GM18861 (cell line): Measurements from ENCODE around the gene OBP2B.
"Not testable (repeated sequence)": the region's sequence is repeated elsewhere in the genome, so short reads cannot be mapped to it uniquely, and the experiment has no call there.

Experiments used
- ATAC-seq: cut with Tn5 transposase; IDR thresholded peaks from one replicate; pipeline ENCODE4 v1.9.1; 2021; ENCODE audit not compliant: unreplicated experiment

OBP2B gene

DNA sequence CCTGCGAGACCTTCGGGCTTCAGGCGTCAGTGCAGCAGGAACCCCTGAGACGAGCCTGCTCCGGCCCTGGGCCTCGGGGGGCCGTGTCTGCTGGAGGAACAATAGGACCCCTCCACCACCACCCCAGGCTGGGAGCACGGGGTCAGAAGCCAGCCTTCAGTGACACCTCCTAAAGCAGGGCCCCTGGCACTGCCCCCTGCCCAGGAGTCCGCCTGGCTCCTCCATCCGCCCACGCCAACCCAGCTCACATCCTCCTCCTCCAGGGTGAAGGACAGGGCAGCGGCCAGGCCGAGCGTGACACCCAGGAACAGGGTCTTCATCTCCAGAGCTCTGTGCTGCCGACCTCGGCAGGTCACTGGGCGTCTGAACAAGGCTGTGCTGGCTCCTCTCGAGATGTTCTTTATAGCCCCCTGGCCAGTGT is at the start of gene OBP2B:
Gene OBP2B, minus strand, starts transcription at position 371 of the 421 bp plus-strand sequence. Its CDS starts 51 bp downstream, at position 320.
- ATAC-seq: not testable (repeated sequence)

- ATAC-seq: no peak
Observed at GRCh38 chr9:133258061-133259015, 49.3 kb upstream of the OBP2B start.

DNA sequence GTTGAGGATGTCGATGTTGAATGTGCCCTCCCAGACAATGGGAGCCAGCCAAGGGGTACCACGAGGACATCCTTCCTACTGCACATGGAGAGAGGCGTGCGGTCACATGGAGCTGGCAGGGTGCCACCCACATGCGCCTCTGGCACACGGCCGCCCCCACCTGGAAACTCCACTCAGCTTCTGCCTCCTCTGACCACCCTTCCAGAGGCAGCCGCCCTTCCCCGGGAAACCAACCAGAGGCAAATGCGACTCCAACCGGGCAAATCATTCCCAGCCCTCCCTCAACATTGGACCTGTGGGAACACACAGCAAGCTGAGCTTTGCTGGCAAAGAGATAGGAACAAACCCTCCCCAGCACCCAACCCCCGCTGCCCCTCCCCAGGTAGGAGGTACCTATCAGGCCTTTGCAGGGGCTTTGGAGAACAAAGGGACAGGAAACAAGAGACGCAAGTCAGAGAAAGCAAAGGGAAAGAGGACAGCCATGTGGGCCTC is 48.5 kb upstream of the OBP2B start:
- no peak for ATAC-seq

DNA sequence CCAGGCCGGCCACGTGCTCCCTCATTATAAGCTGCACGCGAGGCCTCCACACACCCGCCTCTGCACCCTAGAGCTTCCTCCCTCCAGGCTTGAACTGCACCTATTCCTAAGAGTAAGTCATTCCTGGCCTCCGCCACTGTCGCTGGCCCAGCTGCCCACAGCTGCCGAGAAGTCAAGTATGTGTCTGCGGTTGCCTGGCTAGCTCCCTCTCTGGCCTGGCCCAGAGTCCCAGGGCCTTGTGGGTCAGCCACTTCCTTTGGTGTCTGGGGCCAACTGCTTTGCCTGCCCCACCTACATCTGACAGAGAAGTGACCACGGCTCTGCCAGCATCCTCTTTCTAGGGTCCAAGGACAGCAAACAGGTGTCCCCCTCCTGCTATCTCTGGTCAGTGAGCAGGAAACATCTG is 47.6 kb upstream of the OBP2B start:
- ATAC-seq: no peak

DNA sequence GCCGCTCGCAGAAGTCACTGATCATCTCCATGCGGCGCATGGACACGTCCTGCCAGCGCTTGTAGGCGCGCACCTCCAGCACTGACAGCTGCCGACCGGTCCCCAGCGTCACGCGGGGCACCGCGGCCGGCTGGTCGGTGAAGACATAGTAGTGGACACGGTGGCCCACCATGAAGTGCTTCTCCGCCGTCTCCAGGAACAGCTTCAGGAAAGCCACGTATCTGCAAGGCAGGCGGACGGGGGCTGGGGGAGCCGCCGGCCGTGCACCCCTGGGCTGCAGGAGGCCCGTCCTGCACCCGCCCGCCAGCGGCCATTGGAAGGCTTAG is 47.0 kb upstream of the OBP2B start:
- no peak for ATAC-seq

GRCh38 chr9:133255371-133256135 is 46.5 kb upstream of the OBP2B start:
- no peak for ATAC-seq

GRCh38 chr9:133254471-133254870 is 45.4 kb upstream of the OBP2B start:
- ATAC-seq: no peak

DNA sequence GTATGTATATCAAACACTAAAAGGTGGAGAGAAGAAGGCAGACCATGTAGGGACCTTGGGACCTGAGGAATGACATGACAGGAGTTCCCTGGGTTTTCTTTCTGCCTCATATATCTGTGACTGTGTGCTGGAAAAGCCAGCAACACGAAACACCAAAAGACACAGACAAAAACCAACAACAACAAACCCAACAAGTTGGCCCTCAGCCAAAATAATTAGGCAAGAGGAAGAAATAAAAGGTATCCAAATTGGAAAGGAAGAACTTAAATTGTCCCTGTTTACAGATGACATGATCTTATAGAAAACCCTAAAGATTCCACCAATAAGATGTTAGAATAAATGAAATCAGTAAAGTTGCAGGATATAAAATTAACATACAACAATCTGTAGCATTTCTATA is 44.2 kb upstream of the OBP2B start:
- ATAC-seq: no peak

GRCh38 chr9:133252301-133253020 is 43.4 kb upstream of the OBP2B start:
- no peak for ATAC-seq

GRCh38 chr9:133251773-133252172 is 42.7 kb upstream of the OBP2B start:
- ATAC-seq: no peak

DNA sequence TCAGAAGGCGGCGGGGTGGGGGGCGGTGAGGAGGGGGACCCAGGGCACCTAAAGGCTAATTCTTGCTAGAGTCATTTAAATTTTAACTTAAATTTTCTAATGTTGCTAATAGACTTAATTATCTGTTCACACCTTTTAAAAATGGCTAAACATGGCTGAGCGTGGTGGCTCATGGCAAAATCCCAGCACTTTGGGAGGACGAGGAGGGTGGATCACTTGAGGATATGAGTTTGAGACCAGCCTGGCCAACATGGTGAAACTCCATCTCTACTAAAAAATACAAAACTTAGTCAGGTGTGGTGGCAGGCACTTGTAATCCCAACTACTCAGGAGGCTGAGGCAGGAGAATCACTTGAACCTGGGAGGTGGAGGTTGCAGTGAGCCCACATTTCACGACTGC is 42.2 kb upstream of the OBP2B start:
- ATAC-seq: not testable (repeated sequence)

GRCh38 chr9:133250741-133251170 is 41.7 kb upstream of the OBP2B start:
- ATAC-seq: no peak

DNA sequence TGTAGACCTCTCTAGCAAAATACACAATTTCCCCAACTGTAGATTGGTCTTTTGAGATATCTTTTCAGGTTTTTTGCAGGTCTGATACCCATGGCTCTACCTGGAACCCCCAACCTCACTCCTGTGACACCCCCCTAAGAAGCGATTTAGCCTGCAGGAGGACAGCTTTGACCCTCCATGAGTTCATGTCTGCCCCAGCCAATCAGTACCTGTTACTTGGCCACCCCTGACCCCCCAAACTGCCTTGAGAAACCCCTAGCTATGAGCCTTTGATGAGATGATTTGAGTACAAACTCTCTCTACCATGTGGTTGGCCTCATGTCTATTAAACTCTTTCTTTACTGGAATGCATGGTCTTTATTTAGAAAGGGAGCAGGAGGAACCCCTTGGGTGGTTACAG is 40.3 kb upstream of the OBP2B start:
- no peak for ATAC-seq

DNA sequence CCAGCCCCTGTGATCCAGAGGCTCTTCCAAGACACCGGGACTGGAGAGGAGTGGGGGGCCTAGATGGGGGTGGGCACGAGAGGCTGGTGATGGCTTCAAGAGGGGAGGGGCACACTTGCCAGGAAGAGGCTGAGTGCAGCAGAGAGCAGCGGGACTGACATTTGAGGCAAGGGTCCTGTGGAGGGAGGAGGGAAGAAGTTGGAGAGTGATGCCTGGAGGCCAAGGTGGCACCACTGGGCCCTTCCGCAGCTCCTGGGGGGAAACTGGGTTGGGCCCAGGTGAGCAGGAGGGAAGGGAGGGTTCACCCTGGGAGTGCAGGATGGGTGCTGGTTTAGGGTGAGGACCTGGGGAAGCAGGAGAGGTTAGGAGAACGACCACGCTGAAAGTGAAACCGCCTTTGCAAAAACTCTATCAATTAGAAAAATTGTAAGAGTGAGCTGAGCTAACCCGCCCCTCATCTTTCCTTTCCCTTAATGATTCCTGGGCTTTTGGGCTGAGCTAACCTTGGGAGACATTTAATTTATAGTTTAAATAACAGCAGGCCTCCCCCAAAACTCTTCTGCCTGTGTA is 39.8 kb upstream of the OBP2B start:
- ATAC-seq: no peak

DNA sequence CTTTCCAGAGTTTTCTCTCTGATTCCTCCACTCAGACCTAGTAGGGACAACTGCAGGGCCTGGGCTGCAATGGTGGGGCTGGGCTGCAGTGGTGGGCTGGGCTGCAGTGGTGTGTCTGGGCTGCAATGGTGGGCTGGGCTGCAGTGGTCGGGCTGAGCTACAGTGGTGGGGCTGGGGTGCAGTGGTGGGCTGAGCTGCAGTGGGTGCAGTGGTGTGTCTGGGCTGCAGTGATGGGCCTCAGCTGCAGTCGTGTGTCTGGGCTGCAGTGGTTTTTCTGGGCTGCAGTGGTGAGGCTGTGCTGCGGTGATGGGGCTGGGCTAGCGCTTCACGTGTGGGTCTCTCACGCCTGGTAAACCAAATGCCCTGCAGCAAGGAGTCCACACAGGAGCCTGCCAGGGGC is 38.6 kb upstream of the OBP2B start:
- no peak for ATAC-seq

- ATAC-seq: no peak
Observed at GRCh38 chr9:133246991-133247390, 37.9 kb upstream of the OBP2B start.

- no peak for ATAC-seq
Observed at GRCh38 chr9:133246562-133246961, 37.5 kb upstream of the OBP2B start.

DNA sequence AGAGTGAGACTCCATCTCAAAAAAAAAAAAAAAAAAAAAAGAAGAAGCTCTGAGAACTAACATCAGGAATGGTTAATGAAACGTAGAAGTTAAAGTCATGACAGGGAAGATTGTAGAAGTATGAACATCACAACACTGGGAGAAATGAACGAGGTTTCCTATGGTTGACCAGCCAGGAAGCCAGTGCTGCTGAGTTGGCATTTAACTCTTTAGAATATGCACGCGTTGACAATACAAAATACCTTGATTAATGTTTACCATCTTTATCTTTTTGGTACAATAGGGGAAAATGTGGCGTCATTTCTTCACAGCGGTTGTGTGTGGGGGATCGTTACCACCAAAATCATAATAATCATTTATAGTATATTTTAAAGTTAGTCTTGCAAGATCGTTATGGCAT is 33.9 kb upstream of the OBP2B start:
- ATAC-seq: no peak

GRCh38 chr9:133242241-133242640 is 33.2 kb upstream of the OBP2B start:
- no peak for ATAC-seq

DNA sequence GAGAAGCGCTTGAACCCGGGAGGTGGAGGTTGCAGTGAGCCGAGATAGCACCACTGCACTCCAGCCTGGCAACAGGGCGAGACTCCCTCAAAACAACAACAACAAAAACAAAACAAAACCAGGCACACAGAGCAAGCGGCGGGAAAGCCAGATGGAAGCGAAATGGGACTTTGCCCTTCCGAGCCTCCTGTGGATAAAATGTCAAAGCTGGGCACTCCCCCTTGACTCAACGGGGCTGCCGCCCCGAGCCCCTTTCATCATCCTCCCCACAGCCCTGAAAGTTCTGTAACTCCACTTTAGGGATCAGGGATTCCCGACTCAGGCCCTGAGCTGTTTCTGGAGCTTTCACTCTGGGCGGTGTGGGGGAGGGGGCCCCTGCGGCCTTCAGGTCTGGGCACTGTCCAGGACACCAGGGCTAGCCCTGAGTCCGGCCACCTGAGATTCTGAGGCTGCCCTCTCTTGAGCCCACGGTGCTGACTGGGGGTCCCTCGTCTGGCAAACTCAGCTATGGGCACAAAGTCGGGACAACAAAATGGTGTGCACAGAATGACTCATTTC is 30.6 kb upstream of the OBP2B start:
- no peak for ATAC-seq
